ENCODE data around the gene BEND7.

BEND7 gene

DNA sequence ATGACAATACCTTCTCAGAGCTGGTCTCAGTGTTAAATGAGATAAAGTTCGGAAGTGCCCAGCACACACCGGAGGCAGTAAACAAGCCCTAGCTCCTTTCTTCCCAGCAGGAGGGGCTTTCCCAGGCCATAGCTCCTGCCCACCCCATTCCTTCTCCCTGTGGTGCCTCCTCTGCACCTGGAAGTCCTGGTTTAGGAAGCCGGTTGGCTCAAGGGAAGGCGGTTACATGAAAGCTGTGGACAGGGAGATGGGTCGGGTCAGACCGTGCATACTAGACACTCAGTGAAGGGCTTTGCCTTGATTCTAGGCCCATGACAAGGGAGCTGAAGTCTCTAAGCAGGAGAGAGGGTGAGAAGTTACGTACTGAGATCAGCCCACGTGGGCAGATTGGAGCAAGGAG lies 8.6 kb downstream of the BEND7 start:
- no peak for DNase-seq (ENCODE audit: low read depth in 3 of 3)

DNA sequence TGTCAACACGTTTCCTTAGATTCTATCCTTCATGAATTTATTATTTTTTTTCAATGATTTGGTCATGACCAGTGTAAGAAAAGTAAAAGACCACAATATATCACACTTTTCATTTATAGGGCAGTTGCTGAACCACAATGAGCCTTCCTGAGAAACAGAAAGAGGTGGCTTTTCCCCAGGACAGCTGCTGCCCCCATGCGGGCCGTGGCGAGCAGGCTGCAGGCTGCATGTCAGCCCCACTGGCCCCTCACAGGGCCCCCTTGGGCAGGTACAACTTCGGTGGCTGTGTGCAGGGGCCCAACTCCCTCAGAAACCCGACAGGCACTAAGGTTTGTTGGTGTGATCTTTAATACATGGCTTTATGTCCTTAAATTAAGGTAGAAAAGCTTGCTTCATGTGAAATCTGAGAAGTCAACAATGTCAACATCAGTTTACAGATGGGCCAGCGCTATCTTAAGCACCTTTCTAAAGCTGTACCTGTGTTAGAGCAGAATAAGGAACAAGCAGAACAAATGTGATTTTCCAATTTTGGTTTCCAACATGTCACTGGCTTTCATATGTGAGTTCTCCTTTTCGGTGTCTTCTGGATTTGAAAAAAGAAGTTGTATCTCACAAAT lies 10.6 kb downstream of the BEND7 start:
- no peak for DNase-seq (ENCODE audit: low read depth in 3 of 3)

- DNase-seq (ENCODE audit: low read depth in 3 of 3) = no peak
These were observed 11.1 kb downstream of the BEND7 start for GRCh38 chr10:13517675-13518074.

- no peak for DNase-seq (ENCODE audit: low read depth in 3 of 3)
These were observed 12.6 kb downstream of the BEND7 start for GRCh38 chr10:13516176-13516575.

DNA sequence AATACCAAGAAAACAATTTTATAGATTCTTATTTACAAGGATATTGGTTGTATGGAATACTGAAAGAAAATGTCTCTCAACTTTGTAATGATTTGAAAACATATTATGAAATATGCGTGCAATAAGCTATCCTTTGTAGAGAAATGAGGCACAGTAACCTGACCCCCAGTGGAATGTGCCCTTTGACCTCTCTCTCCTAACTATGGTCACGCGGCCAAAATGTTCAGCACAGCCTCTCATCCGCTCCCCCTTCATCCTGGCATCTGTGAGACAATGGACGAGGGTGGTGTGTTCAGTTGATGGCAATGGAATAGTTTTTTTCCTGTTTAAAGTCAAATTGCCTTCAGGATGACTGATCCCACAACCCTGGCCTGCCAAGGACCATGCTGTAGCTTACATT lies 13.3 kb downstream of the BEND7 start:
- DNase-seq (ENCODE audit: low read depth in 3 of 3) = no peak

GRCh38 chr10:13514296-13514695 lies 14.5 kb downstream of the BEND7 start:
- no peak for DNase-seq (ENCODE audit: low read depth in 3 of 3)

DNA sequence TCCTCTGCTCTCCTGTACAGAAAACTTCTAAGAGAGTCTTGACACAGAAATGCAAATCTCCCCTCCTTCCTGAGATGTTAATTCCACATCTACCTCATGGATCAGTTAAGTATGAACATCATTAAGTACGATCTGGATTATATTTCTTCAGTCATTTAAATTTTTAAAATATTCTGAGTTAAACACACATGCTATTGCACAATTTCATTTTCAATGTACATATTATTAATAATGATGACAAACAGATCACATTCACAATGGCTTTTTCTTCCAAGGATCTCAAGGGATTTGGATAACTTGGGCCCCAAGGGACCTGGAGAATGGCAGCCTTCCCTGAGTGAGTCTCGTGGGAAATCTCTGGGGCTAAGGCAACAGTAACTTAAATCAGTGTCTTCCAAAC lies 16.2 kb downstream of the BEND7 start:
- DNase-seq (ENCODE audit: low read depth in 3 of 3) = no peak

- DNase-seq (ENCODE audit: low read depth in 3 of 3) = no peak
These were observed 17.4 kb downstream of the BEND7 start for GRCh38 chr10:13511409-13511808.

DNA sequence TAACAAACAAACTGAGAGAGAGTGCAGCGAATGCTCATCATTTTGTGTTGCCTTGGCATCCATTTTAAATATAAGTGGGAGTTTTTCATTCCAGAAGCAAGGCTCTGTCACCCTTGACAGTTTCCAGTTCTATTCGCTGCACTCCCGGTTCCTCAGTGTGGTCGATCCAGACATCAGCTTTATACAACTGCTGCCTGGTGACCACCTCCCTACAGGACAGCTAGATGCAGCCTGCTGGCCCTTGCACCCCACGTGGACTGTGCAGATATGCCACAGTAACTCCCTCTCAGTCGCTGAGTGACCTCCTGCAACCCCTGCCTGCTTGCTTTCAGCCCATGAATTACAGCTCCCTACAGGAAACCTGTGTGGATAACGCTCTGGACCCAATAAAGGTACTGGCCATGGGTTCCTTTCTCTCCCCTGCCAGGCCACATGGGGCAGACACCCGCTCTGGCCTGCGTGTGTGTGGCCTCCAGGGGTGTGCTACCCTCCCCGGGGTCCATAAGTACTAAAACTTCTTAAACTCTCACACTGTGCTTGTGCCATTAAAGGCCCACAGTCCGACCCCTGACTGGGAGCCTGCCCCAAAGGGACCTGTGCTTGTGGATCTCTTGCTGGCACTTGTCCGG lies 23.6 kb downstream of the BEND7 start:
- DNase-seq (ENCODE audit: low read depth in 3 of 3) = no peak

- DNase-seq (ENCODE audit: low read depth in 3 of 3) = no peak
These were observed 24.9 kb downstream of the BEND7 start for GRCh38 chr10:13503745-13504463.

GRCh38 chr10:13502380-13502779 lies 26.4 kb downstream of the BEND7 start:
- no peak for DNase-seq (ENCODE audit: low read depth in 3 of 3)

- no peak for DNase-seq (ENCODE audit: low read depth in 3 of 3)
These were observed 28.6 kb downstream of the BEND7 start for GRCh38 chr10:13500201-13500600.

DNA sequence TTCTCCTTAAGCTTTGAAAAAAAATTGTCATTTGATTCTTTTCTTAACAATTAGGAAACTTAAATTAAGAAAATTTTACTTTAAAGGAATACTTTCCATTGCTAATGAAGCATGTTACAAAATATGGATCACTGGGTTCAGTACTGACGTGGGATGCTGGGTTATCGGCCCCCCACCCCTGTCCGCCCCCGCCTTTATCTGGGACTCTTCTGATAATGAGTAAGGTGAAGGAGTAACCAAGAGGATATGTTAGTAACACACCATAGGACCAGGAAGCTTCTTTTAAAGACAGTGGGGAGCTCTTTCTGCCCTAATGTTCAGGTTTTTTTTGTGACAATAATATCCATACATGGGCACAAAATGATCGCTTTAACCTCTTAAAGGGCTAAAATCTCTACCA lies 29.7 kb downstream of the BEND7 start:
- DNase-seq (ENCODE audit: low read depth in 3 of 3) = no peak

DNA sequence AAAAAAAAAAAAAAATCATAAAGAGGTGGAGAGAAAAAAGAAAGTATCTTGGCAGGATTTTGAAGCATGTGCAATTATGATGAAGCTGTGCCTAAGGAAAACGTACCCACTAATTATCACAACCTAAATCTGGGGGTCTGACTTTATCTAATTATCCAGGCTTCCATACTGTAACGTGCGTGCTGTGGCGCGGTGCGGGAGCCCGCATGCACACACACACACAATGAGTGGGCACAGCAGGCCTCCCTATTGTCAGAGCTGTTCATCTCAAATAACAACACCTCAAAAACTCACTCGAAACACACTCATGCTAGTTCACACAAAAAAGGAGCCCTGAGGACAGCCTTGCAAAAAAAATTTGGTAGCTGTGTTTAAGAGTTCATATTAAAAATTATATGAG lies 31.9 kb downstream of the BEND7 start:
- no peak for DNase-seq (ENCODE audit: low read depth in 3 of 3)

GRCh38 chr10:13496164-13496563 lies 32.6 kb downstream of the BEND7 start:
- DNase-seq (ENCODE audit: low read depth in 3 of 3) = no peak

GRCh38 chr10:13492493-13493180 lies 36.2 kb downstream of the BEND7 start:
- DNase-seq (ENCODE audit: low read depth in 3 of 3) = no peak

DNA sequence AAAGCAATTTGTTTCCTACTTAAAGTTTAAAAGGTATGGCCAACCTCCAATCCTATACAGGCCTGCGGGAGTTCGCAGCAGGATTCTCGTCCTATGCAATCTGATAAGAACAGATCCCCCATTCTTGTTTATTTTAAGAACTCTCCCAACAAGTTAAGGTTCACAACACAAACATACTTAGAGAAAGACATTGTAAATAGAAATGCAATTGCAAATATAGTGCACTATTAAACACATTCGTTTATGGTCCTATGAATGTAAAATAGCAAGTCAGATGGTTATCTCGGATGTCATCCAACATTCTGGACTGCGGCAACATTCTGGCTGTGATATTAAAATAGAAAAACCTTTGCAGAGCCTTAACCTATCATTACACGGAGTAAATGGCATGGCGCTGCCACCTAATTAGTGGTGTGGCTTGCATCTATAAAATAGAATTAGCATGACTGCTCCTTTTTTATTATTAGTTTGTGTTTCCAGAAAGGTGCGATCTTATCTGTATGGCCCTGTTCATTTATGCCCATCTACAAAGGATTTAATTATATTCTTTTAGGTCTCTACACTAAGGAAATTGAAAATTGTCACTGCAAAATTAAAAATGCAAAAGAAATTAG lies 37.0 kb downstream of the BEND7 start:
- no peak for DNase-seq (ENCODE audit: low read depth in 3 of 3)

- DNase-seq (ENCODE audit: low read depth in 3 of 3) = no peak
These were observed 38.3 kb downstream of the BEND7 start for GRCh38 chr10:13490503-13490902.

DNA sequence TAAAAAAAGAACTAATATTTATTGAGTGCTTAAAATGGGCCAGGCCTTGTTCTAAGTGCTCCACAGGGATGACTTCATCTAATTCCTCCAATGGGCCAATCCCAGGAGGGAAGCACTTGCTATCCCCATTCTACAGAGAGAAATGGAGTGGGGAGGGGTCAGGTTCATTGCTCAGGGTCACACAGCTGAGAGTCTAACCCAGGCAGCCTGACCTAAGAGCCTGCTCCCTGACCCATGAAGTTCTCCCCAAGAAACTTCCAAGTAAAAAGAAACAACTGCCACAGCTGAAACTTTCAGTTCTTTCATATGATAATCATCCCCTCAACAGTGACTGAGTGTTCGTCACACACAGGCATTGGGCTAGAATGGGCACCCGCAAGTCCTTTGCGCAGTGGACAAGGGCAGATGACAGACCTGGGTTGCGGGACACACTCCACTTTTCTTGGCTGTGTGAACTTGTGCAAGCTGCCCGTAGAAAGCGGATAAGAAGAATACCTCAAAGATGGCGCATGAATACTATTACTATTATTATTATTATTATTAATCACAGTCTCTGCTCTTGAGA lies 39.7 kb downstream of the BEND7 start:
- no peak for DNase-seq (ENCODE audit: low read depth in 3 of 3)

- DNase-seq (ENCODE audit: low read depth in 3 of 3) = no peak
These were observed 43.2 kb downstream of the BEND7 start for GRCh38 chr10:13485623-13486022.

DNA sequence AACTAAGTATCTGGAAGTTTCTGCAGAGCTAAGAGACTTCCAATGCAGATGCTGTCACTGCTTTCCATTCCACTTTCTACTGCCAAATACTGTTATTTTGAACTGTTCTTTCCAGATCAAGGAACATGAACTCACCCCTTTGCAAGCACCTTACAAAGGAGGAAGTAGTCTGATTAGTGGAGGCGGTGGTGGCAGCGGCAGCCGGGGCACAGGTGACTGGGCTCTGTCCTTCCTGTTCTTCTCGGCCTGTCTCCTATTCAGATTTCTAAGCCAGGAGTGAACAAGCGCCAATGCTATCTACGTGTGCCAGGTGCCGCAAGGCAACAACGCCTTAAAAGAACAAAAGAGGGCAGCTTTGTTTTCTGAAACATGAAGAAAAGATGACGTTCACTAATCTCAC lies 44.9 kb downstream of the BEND7 start:
- no peak for DNase-seq (ENCODE audit: low read depth in 3 of 3)

- DNase-seq (ENCODE audit: low read depth in 3 of 3) = no peak
These were observed 45.7 kb downstream of the BEND7 start for GRCh38 chr10:13483073-13483472.
